ENCODE data around the gene LSP1.
"Not testable (repeated sequence)": the region's sequence is repeated elsewhere in the genome, so short reads cannot be mapped to it uniquely, and the experiment has no call there.

Gene LSP1

GRCh38 chr11:1881442-1882264 is 28.8 kb downstream of the LSP1 start:
- no peak for DNase-seq (ENCODE audit: low read depth)
- no peak overlapping the region for H3K4me3 ChIP-seq (ENCODE audit: low read length)
- TF ChIP-seq CTCF (IDR thresholded peaks at IDR 0.05; ENCODE audit: insufficient read depth, low read depth, low read length, missing control alignments): no peak

DNA sequence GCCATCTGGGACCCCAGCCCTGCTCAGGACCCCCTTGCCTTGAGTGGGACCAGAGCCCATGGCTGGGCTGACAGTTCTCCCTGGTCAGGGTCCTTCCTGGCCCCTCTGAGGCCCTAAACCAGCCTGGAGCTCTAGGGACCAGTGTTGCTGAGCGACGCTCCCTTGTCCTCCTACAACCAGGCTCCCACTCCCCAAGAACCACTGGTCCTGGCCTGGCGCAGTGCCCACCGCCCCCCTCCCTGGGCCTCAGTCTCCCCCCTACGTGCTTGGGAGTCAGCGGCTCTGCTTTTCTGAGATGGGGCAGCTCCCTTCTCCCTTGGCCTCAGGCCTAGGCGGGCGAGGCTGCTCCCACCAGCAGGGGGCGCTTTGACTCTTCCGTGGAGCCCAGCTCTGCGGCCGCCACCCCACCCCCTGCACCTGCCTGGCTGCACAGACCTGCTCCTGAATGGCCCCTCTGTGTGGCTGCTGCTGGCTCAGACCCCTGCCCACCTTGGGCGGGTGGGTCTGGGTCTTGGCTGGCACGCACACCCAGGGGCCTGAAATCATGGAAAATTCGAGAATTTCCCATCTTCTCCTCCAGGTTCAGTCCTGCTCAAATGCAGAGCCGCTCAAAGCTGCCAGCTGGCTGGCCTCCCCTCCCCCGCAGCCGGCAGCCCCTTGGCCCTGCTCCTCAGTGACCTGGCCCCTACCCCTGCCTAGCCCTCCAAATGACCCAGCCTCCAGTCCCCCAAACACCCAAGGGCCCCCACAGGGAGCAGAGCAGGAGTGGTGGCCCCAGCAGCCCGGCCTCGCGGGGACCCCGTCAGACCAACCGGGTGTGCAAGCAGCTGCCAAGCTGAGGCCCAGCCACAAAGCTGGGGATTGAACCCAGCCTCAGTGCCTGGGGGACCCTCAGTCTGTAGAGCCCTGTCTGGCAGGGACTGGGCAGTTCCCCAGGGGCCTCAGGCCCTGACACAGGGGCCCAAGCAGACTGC is 29.7 kb downstream of the LSP1 start:
- DNase-seq (ENCODE audit: low read depth): peak; percentile 76
- TF ChIP-seq CTCF (IDR thresholded peaks at IDR 0.05; ENCODE audit: insufficient read depth, low read depth, low read length, missing control alignments): peak; percentile 83
- H3K4me3 ChIP-seq (ENCODE audit: low read length): no peak overlapping the region

DNA sequence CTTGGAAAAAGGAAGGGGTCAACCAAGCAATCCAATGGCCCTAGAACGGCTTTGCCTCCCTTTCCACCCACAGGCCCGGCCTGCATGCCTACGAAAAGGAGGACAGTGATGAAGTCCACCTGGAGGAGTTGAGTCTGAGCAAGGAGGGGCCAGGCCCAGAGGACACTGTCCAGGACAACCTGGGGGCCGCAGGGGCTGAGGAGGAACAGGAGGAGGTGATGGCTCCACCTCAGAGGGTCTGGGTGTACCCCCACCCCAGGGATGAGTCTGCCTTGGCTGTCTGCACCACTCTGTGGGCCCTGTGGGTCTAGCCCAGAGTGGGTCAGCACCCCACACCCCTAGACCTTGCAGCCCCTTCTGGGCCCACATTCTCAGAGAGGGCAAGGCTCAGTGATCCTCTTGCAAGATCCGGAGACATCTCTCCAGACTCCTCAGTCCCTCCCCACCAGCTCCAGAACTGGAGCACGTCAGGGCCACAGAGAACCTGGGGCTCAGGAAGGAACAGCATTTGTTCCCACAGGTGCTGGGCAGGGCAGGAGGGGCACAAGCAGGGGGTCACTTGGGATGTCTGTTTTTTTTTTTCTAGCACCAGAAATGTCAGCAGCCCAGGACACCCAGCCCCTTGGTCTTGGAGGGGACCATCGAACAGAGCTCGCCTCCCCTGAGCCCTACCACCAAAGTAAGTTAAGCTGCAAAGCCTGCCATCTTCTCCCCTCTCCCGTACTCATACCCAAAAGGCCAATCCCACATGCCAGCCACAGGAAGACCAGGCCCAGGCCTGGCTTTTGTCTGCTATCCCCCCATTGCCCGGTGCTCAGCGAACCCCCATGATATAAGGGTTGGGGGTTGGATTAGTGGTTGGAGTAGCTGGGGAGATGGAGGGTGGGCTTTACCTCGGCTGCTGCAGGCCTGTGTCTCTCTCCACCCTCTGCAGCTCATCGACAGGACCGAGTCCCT is 30.7 kb downstream of the LSP1 start:
- TF ChIP-seq CTCF (IDR thresholded peaks at IDR 0.05; ENCODE audit: insufficient read depth, low read depth, low read length, missing control alignments): no peak
- no peak overlapping the region for H3K4me3 ChIP-seq (ENCODE audit: low read length)
- no peak for DNase-seq (ENCODE audit: low read depth)

DNA sequence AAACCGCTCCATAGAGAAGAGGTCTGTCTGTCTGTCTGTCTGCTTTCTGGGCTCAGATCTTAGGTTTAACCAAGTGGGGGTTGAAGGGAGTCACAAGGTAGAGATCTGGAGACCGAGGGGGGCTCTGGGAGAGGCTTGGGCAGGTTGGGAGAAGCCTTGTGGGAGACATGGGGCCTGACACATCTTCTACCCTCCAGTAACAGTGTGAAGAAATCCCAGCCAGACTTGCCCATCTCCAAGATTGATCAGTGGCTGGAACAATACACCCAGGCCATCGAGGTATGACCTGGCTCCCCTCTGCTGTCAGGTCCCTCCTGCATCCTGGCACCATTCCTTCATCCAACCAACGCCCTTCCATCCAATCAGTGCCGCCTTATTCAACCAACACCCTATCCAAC is 31.4 kb downstream of the LSP1 start:
- TF ChIP-seq CTCF (IDR thresholded peaks at IDR 0.05; ENCODE audit: insufficient read depth, low read depth, low read length, missing control alignments): no peak
- no peak overlapping the region for H3K4me3 ChIP-seq (ENCODE audit: low read length)
- DNase-seq (ENCODE audit: low read depth): no peak

- DNase-seq (ENCODE audit: low read depth); H3K4me3 ChIP-seq (ENCODE audit: low read length): not testable (repeated sequence)
Observed at GRCh38 chr11:1886551-1886950, 33.7 kb downstream of the LSP1 start.

- no peak for DNase-seq (ENCODE audit: low read depth)
- TF ChIP-seq CTCF (IDR thresholded peaks at IDR 0.05; ENCODE audit: insufficient read depth, low read depth, low read length, missing control alignments): no peak
- no peak overlapping the region for H3K4me3 ChIP-seq (ENCODE audit: low read length)
Observed at GRCh38 chr11:1887451-1888346, 34.8 kb downstream of the LSP1 start.

Measured in epithelial cell of esophagus (primary cell).